HG03469 (cell line): Measurements from ENCODE around the gene NXN.
"Not testable (repeated sequence)": the region's sequence is repeated elsewhere in the genome, so short reads cannot be mapped to it uniquely, and the experiment has no call there.

Source experiments
- ATAC-seq: cut with Tn5 transposase; IDR thresholded peaks from one replicate; pipeline ENCODE4 v1.9.1; 2021; ENCODE audit warnings: mild to moderate bottlenecking, moderate library complexity, moderate number of reproducible peaks; ENCODE audit not compliant: unreplicated experiment

The NXN gene

GRCh38 chr17:924306-924705 is 55.3 kb downstream of the NXN start:
- ATAC-seq: not testable (repeated sequence)

- ATAC-seq: no peak
Observed at GRCh38 chr17:923633-924032, 55.9 kb downstream of the NXN start.

GRCh38 chr17:921161-921560 is 58.4 kb downstream of the NXN start:
- ATAC-seq: no peak

GRCh38 chr17:920190-920589 is 59.4 kb downstream of the NXN start:
- no peak for ATAC-seq

- no peak for ATAC-seq
Observed at GRCh38 chr17:917941-918740, 61.4 kb downstream of the NXN start.

GRCh38 chr17:917391-917811 is 62.2 kb downstream of the NXN start:
- ATAC-seq: no peak

- ATAC-seq: no peak
Observed at GRCh38 chr17:916315-916714, 63.3 kb downstream of the NXN start.

- ATAC-seq: no peak
Observed at GRCh38 chr17:915538-916201, 63.9 kb downstream of the NXN start.

GRCh38 chr17:914561-914960 is 65.0 kb downstream of the NXN start:
- ATAC-seq: no peak

GRCh38 chr17:913207-913606 is 66.4 kb downstream of the NXN start:
- no peak for ATAC-seq

- ATAC-seq: no peak
Observed at GRCh38 chr17:909642-910323, 69.8 kb downstream of the NXN start.

GRCh38 chr17:907725-908124 is 71.9 kb downstream of the NXN start:
- no peak for ATAC-seq

GRCh38 chr17:905708-906107 is 73.9 kb downstream of the NXN start:
- not testable (repeated sequence) for ATAC-seq

- ATAC-seq: no peak
Observed at GRCh38 chr17:903691-904481, 75.7 kb downstream of the NXN start.

GRCh38 chr17:902463-902862 is 77.1 kb downstream of the NXN start:
- no peak for ATAC-seq

GRCh38 chr17:901964-902363 is 77.6 kb downstream of the NXN start:
- ATAC-seq: no peak

- no peak for ATAC-seq
Observed at GRCh38 chr17:901191-901950, 78.2 kb downstream of the NXN start.

GRCh38 chr17:900336-900934 is 79.1 kb downstream of the NXN start:
- ATAC-seq: no peak

GRCh38 chr17:897970-898619 is 81.5 kb downstream of the NXN start:
- ATAC-seq: no peak
